ENCODE measurements around the gene INAFM1.
"Not testable (repeated sequence)": the region's sequence is repeated elsewhere in the genome, so short reads cannot be mapped to it uniquely, and the experiment has no call there.

INAFM1 gene

GRCh38 chr19:47255879-47256692 is 18.6 kb upstream of the INAFM1 start, which contains the start of gene CCDC9:
TSS of gene CCDC9 (plus strand) at chr19:47256525. CDS start at chr19:47258401, 1,876 bp downstream.
- Histone ChIP-seq H4K20me1 (peaks cover 38% of the 10 kb centered on the region), H3K36me3 (peaks cover 30% of the 10 kb centered on the region), H3K4me3 (peak within 1 kb of the TSS; percentile 74), H3K9ac (peak within 1 kb of the TSS; percentile 90), H3K9me3 (no peaks in the 10 kb centered on the region), H3K27ac (peak within 1 kb of the TSS; percentile 98), H3K4me2 (peak within 1 kb of the TSS; percentile 100), H3K4me1 (peaks cover 32% of the 10 kb centered on the region), H3K27me3 (no peaks in the 10 kb centered on the region)
- TF ChIP-seq Cebpa-rat (IDR thresholded peaks at IDR 0.05): no peak

- Histone ChIP-seq H3K36me3 (peaks cover 36% of the 10 kb centered on the region), H3K27me3 (no peaks in the 10 kb centered on the region), H4K20me1 (peaks cover 40% of the 10 kb centered on the region), H3K4me1 (peaks cover 29% of the 10 kb centered on the region), H3K9ac (peak overlapping the region; percentile 90), H3K27ac (peak overlapping the region; percentile 98), H3K9me3 (no peaks in the 10 kb centered on the region), H3K4me3 (peak overlapping the region; percentile 74), H3K4me2 (peak overlapping the region; percentile 100)
- TF ChIP-seq Cebpa-rat (IDR thresholded peaks at IDR 0.05): peak; percentile 67; the same call in 1 of the 2 replicates
These were observed 17.8 kb upstream of the INAFM1 start for GRCh38 chr19:47256693-47257410.

- Histone ChIP-seq H3K36me3 (peaks cover 44% of the 10 kb centered on the region), H3K27ac (peak overlapping the region; percentile 70), H3K4me3 (peak overlapping the region; percentile 74), H4K20me1 (peaks cover 40% of the 10 kb centered on the region), H3K9ac (peak overlapping the region; percentile 85), H3K27me3 (no peaks in the 10 kb centered on the region), H3K9me3 (no peaks in the 10 kb centered on the region), H3K4me1 (peaks cover 37% of the 10 kb centered on the region), H3K4me2 (peak overlapping the region; percentile 100)
- TF ChIP-seq Cebpa-rat (IDR thresholded peaks at IDR 0.05): no peak
These were observed 17.1 kb upstream of the INAFM1 start for GRCh38 chr19:47257411-47258169.

GRCh38 chr19:47258434-47258833 is 16.3 kb upstream of the INAFM1 start:
- H3K4me2 ChIP-seq: peak overlapping the region; percentile 100
- TF ChIP-seq Cebpa-rat (IDR thresholded peaks at IDR 0.05): no peak
- peaks cover 51% of the 10 kb centered on the region for H3K36me3 ChIP-seq
- H3K27ac ChIP-seq: peak overlapping the region; percentile 70; the same call in 1 of the 2 replicates
- no peaks in the 10 kb centered on the region for H3K9me3 ChIP-seq
- peak overlapping the region; percentile 74; the same call in 1 of the 2 replicates for H3K4me3 ChIP-seq
- H3K27me3 ChIP-seq: no peaks in the 10 kb centered on the region
- peak overlapping the region; percentile 85; the same call in 1 of the 2 replicates for H3K9ac ChIP-seq
- peaks cover 40% of the 10 kb centered on the region for H4K20me1 ChIP-seq
- H3K4me1 ChIP-seq: peaks cover 44% of the 10 kb centered on the region

GRCh38 chr19:47258895-47259555 is 15.7 kb upstream of the INAFM1 start:
- H3K4me2 ChIP-seq: no peak overlapping the region
- no peaks in the 10 kb centered on the region for H3K27me3 ChIP-seq
- H3K36me3 ChIP-seq: peaks cover 54% of the 10 kb centered on the region
- H3K27ac ChIP-seq: no peak overlapping the region
- H3K9ac ChIP-seq: no peak overlapping the region
- peaks cover 44% of the 10 kb centered on the region for H3K4me1 ChIP-seq
- H4K20me1 ChIP-seq: peaks cover 40% of the 10 kb centered on the region
- TF ChIP-seq Cebpa-rat (IDR thresholded peaks at IDR 0.05): no peak
- H3K4me3 ChIP-seq: no peak overlapping the region
- no peaks in the 10 kb centered on the region for H3K9me3 ChIP-seq

GRCh38 chr19:47260476-47260875 is 14.2 kb upstream of the INAFM1 start:
- no peak overlapping the region for H3K4me2 ChIP-seq
- no peak overlapping the region for H3K4me3 ChIP-seq
- 0 out of 2 replicates have a peak overlapping the region, but pooled peaks have one; percentile 2 for H3K27ac ChIP-seq
- peaks cover 43% of the 10 kb centered on the region for H3K4me1 ChIP-seq
- H3K9ac ChIP-seq: no peak overlapping the region; the same call in 1 of the 2 replicates
- peaks cover 40% of the 10 kb centered on the region for H4K20me1 ChIP-seq
- H3K9me3 ChIP-seq: no peaks in the 10 kb centered on the region
- TF ChIP-seq Cebpa-rat (IDR thresholded peaks at IDR 0.05): no peak
- H3K36me3 ChIP-seq: peaks cover 69% of the 10 kb centered on the region
- H3K27me3 ChIP-seq: no peaks in the 10 kb centered on the region

GRCh38 chr19:47261946-47262793 is 12.5 kb upstream of the INAFM1 start:
- H3K27me3 ChIP-seq, H3K9ac ChIP-seq, H3K9me3 ChIP-seq, H3K4me3 ChIP-seq: not testable (repeated sequence)
- Histone ChIP-seq H3K36me3 (peaks cover 84% of the 10 kb centered on the region), H3K4me1 (peaks cover 35% of the 10 kb centered on the region), H4K20me1 (peaks cover 40% of the 10 kb centered on the region), H3K27ac (peak overlapping the region; percentile 43; the same call in 1 of the 2 replicates), H3K4me2 (peak overlapping the region; percentile 40)

- no peak overlapping the region for H3K4me3 ChIP-seq
- H3K4me2 ChIP-seq: no peak overlapping the region
- H3K4me1 ChIP-seq: peaks cover 15% of the 10 kb centered on the region
- TF ChIP-seq Cebpa-rat (IDR thresholded peaks at IDR 0.05): no peak
- peaks cover 16% of the 10 kb centered on the region for H4K20me1 ChIP-seq
- H3K27me3 ChIP-seq: no peaks in the 10 kb centered on the region
- H3K9me3 ChIP-seq: no peaks in the 10 kb centered on the region
- H3K36me3 ChIP-seq: peaks cover 94% of the 10 kb centered on the region
- H3K9ac ChIP-seq: no peak overlapping the region
- no peak overlapping the region for H3K27ac ChIP-seq
These were observed 10.1 kb upstream of the INAFM1 start for GRCh38 chr19:47264629-47265028.
